AG04450 (cell line): ENCODE data around the gene FMNL2. TPM values are rescaled to one million over a fixed set of nuclear protein-coding genes. Genes with fewer than 3 reads are reported as not detected.

Experiments used
- CTCF ChIA-PET: fragments of 300-600, 350-600 bp; formaldehyde crosslinking; extraction: SDS; loops from one replicate; lab custom pipeline; 2022; ENCODE audit warnings: antibody characterized with exemption, inconsistent platforms; lab: Charles Lee
- POLR2A ChIA-PET: fragments of 350-600 bp; formaldehyde crosslinking; extraction: SDS; loops from one replicate; lab custom pipeline; 2021; ENCODE audit warnings: antibody characterized with exemption, inconsistent platforms; lab: Yijun Ruan, JAX
- DNase-seq: peaks from one replicate; pipeline ENCODE4 v3.0.0-alpha.2; 2011; ENCODE audit warnings: low read depth, low spot score
- H3K27ac ChIP-seq: one replicate; pipeline ENCODE4 v1.5.1; 2012; ENCODE audit warnings: low read depth, low read length, control low read depth
- H3K27me3 ChIP-seq: one replicate; pipeline ENCODE4 v1.6.0; 2012; ENCODE audit warnings: low read length; ENCODE audit not compliant: control insufficient read depth, insufficient read depth
- H3K4me3 ChIP-seq: 2 replicates; pipeline ENCODE4 v1.5.1; 2011; ENCODE audit warnings: mild to moderate bottlenecking, low read depth, low read length, control low read depth
- H3K9me3 ChIP-seq: 2 replicates; pipeline ENCODE4 v1.5.1; 2012; ENCODE audit warnings: low read length; ENCODE audit not compliant: control insufficient read depth, insufficient read depth
- polyA plus RNA-seq: library from polyadenylated mRNA; depleted of rRNA; stranded (reverse); fragments of >200 nt; gene quantifications from 2 replicates; pipeline ENCODE4 v1.2.3, GENCODE V29; 2011
- TF ChIP-seq, protein P1 (sequence below): IDR thresholded peaks from 2 replicates; pipeline ENCODE4 v1.5.1; 2011; ENCODE audit warnings: low read depth, low read length, control low read depth, inconsistent platforms

The FMNL2 gene
- polyA plus RNA-seq, 1 experiment: 22.0 TPM

DNA sequence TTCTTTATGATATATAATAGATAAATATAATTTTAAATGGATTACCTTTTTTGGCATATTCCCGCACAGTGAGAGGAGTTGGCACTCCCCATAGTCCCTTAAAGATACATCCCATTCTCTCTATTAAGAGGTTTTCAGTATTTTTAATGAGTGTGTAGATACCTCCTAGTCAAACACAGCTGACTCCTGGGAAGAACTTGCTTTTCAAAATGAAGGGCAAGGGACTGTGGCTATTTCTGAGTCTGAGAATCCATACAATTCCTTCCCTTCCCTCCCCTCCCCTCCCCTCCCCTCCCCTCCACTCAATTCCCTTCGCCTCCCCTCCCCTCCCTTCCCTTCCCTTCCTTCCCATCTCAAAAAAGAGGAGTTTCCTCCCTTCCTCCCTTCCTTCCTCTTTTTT lies 288.8 kb downstream of the FMNL2 start:
- Histone ChIP-seq H3K27ac (no peak overlapping the region), H3K4me3 (no peak overlapping the region), H3K9me3 (no peaks in the 10 kb centered on the region), H3K27me3 (no peaks in the 10 kb centered on the region)
- ChIA-PET POLR2A (no interaction called here), CTCF (interaction anchor here (0.6 to 1.3 kb wide), 3 partner anchors 10 to 597 kb away, joined by 3 to 4 read pairs (median 3); no protein-coding TSS in a partner anchor)
- no peak for DNase-seq
- TF ChIP-seq, protein P1, sequence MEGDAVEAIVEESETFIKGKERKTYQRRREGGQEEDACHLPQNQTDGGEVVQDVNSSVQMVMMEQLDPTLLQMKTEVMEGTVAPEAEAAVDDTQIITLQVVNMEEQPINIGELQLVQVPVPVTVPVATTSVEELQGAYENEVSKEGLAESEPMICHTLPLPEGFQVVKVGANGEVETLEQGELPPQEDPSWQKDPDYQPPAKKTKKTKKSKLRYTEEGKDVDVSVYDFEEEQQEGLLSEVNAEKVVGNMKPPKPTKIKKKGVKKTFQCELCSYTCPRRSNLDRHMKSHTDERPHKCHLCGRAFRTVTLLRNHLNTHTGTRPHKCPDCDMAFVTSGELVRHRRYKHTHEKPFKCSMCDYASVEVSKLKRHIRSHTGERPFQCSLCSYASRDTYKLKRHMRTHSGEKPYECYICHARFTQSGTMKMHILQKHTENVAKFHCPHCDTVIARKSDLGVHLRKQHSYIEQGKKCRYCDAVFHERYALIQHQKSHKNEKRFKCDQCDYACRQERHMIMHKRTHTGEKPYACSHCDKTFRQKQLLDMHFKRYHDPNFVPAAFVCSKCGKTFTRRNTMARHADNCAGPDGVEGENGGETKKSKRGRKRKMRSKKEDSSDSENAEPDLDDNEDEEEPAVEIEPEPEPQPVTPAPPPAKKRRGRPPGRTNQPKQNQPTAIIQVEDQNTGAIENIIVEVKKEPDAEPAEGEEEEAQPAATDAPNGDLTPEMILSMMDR: no peak

DNA sequence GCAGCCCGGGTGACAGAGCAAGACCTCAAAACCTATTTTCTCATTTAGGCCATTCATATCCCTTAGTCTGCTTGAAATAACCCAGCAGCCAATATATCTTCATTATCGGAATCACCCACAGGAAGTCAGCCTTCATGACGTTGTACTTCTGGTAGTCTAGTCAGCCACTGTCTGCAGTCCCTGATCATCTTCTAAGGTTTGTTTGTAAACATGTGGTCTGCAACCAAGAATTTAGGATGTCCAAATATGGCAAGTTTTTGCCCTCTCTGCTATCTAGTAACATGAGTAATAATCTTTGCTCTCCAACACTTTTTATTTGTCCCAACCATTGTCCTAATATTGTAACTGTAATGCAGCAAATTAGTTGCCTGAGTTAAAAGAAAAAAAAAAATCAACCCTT lies 289.8 kb downstream of the FMNL2 start:
- ChIA-PET POLR2A (no interaction called here), CTCF (interaction anchor here (1.9 to 4.3 kb wide), 2 partner anchors 10 to 449 kb away, joined by 6 to 30 read pairs; partner anchors contain the start of gene STAM2)
- no peak overlapping the region for H3K27ac ChIP-seq
- no peaks in the 10 kb centered on the region for H3K9me3 ChIP-seq
- H3K27me3 ChIP-seq: no peaks in the 10 kb centered on the region
- no peak for DNase-seq
- no peak overlapping the region for H3K4me3 ChIP-seq
- TF ChIP-seq, protein P1: no peak

DNA sequence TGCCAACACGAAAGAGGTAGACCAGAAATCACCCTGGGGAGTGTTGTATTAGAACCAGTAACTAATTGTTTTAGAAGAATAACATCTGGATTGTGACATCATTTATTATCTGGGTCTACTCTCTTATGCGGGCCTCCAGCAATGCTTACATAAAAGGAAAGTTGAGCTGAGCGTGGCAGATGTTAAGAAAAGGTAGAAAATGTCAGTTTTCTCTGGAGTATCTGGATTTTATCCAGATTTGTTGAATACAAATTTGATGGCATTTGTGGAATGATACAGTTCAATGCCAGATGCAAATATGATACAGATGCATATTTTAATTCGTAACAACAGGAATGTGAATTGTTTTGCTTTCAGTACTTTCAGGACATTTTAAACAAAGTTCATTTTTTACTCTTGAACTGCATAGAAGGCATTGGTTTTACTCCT lies 292.0 kb downstream of the FMNL2 start:
- no peak for DNase-seq
- ChIA-PET CTCF (interaction anchor here (1.0 to 4.3 kb wide), 12 partner anchors 9 to 590 kb away, joined by 3 to 30 read pairs (median 6); partner anchors contain the start of gene STAM2), POLR2A (interaction anchor here (1.5 kb wide), 1 partner anchor 451 kb away, joined by 3 read pairs; the partner anchor contains the start of gene STAM2)
- no peaks in the 10 kb centered on the region for H3K27me3 ChIP-seq
- H3K4me3 ChIP-seq: no peak overlapping the region
- H3K9me3 ChIP-seq: no peaks in the 10 kb centered on the region
- TF ChIP-seq, protein P1: no peak
- no peak overlapping the region for H3K27ac ChIP-seq

DNA sequence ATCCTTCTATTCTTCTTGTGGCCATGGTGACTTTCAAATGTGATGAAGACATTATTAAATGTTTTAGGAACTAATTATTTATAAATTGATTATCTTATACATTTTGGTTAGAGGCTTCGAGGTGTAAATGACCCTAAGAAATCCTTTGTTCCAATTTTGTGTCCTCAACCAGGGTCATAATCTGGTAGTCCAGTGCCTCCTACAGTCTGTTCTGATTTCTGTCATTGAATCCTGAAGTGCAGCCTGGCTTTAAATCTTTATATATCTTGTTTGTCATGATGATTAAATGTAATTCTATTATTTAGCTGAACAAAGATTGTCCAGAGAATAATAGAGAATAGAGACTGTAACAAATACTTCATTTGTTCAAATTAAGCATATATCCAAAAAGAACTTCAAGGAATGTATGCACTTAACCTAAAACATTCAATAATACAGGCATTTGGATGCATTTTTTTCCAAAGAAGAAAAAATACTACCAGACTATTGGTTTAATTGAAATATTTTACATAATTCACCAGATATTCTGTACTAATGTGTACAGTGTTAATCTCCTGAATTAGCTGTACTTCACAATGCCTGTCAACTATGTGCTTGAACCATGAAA lies 292.5 kb downstream of the FMNL2 start:
- H3K4me3 ChIP-seq: no peak overlapping the region
- DNase-seq: no peak
- H3K27me3 ChIP-seq: no peaks in the 10 kb centered on the region
- ChIA-PET CTCF (interaction anchor here (0.6 to 4.3 kb wide), 24 partner anchors 9 to 457 kb away, joined by 3 to 30 read pairs (median 4); partner anchors contain the start of gene STAM2), POLR2A (interaction anchor here (1.5 kb wide), 1 partner anchor 451 kb away, joined by 3 read pairs; the partner anchor contains the start of gene STAM2)
- H3K27ac ChIP-seq: no peak overlapping the region
- TF ChIP-seq, protein P1: peak; percentile 72
- H3K9me3 ChIP-seq: no peaks in the 10 kb centered on the region

DNA sequence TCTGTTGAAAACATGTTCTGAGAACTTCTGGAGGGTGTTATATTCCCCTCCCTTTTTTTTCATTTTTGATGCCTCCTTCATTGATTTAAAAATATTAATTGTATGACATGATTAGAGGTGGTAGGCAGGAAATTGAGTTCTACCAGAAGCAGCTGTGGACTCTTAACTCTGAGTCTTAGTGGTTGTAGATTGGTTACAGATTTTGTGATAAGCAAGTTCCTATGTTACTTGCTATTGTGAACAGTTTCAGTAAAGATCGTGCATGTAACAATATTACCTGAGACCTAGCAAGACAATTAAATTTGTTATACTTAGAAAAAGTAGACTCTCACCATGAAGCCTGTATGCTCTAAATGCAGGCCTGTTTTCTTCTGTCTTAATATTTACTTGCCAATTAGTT lies 294.2 kb downstream of the FMNL2 start:
- TF ChIP-seq, protein P1: no peak
- ChIA-PET CTCF (no interaction called here), POLR2A (no interaction called here)
- H3K4me3 ChIP-seq: no peak overlapping the region
- no peaks in the 10 kb centered on the region for H3K9me3 ChIP-seq
- H3K27ac ChIP-seq: no peak overlapping the region
- H3K27me3 ChIP-seq: no peaks in the 10 kb centered on the region
- DNase-seq: no peak
